Suppressor macrophage treated with lipopolysaccharide for 1 hour (primary cell): ENCODE results near the gene MED27.

ENCODE experiments used
- DNase-seq, 3 donors: peaks; one replicate each; pipeline ENCODE4 v3.0.0-alpha.2; 2020 to 2022

MED27 gene

DNA sequence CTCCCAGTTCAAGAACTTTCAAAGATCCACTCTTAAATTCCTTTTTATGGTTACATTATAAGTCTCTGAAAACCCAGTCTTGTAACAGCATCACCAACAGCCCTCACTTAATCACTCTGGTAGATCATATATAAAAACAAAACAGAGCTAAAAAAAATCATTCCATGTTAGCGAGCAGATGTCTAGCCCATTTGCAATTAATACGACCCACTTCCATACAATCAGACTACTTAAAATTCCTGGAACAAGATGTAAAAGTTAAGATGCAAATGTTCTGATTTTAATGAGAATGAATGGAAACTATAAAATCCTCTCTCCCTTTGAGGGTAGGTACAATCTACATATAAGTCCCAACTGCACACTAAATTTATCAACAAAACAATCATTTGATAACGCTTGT lies 167.0 kb downstream of the MED27 start:
- no peak for DNase-seq

GRCh38 chr9:131912069-131912468 lies 167.6 kb downstream of the MED27 start:
- DNase-seq: no peak

- DNase-seq: no peak
These were observed 169.1 kb downstream of the MED27 start for GRCh38 chr9:131910572-131910971.

- no peak for DNase-seq
These were observed 174.5 kb downstream of the MED27 start for GRCh38 chr9:131905144-131905543.

- DNase-seq: no peak
These were observed 180.1 kb downstream of the MED27 start for GRCh38 chr9:131899296-131900228.

DNA sequence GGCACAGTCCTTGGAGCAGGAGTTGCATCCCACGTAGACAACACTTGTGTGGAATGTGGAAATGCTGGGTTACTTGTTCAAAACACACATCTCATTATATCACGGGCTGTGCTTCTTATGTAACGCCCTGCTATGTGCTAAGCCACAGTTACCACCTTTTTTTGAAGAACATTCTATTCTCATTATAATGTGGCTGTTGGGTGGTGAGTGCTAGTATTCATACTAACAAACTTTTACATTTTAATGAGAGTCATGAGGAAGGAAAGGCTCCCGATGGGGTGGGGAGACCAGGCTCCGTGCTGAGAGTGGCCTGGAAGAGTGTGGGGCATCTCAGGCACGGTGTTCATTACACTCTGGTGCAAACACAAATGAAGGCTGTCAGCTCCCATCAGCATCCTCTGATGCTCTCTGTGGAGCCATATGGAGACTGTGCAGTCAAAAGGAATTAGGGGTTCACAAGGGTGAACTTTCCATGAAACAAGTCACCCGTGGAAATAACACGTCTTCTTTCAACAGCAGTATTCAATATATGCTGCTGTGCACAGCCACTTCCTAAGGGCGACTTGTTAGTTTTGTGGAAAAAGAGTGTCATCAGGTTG lies 186.7 kb downstream of the MED27 start:
- DNase-seq: no peak

GRCh38 chr9:131892162-131892707 lies 187.4 kb downstream of the MED27 start:
- no peak for DNase-seq

GRCh38 chr9:131891598-131891997 lies 188.1 kb downstream of the MED27 start:
- DNase-seq: no peak

- DNase-seq: no peak
These were observed 190.0 kb downstream of the MED27 start for GRCh38 chr9:131889437-131890251.

DNA sequence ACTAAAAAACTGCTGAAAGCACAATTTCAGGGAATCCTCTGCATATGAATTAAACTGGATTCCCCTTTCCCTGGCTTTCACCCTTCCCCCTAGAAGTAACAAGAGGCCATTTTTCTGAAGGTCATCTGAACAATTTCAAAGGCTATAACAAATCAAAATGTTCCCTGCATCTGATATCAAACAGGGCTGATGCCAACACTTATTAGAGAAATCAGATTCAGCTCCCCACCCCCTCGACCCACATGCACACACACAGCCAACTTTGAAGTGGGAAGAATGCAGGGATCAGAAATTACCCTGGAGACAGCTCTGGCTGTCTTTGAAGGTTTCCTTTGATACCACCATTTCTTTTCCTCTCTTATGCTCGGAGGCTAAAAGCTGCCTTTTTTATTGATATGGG lies 190.7 kb downstream of the MED27 start:
- DNase-seq: no peak

DNA sequence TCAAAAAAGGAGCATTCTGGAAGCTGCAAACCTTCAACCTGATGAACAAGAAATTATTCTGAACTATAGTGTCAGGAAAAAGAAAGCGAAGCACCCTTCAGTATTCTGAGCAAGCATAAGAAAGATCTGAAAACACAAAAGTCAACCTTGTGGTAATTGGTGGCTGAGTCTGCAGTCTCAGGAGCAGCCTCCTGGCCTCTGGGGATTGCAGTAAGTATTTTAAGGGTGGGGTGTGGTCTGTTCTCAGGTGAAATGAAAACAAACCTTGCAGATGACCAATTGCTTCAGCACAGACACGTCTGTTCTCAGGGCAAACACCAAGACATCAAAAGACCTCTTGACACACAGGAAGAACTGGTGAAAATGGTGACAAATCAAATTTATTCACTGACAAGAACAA lies 192.0 kb downstream of the MED27 start:
- no peak for DNase-seq

- DNase-seq: no peak
These were observed 192.8 kb downstream of the MED27 start for GRCh38 chr9:131886826-131887225.

DNA sequence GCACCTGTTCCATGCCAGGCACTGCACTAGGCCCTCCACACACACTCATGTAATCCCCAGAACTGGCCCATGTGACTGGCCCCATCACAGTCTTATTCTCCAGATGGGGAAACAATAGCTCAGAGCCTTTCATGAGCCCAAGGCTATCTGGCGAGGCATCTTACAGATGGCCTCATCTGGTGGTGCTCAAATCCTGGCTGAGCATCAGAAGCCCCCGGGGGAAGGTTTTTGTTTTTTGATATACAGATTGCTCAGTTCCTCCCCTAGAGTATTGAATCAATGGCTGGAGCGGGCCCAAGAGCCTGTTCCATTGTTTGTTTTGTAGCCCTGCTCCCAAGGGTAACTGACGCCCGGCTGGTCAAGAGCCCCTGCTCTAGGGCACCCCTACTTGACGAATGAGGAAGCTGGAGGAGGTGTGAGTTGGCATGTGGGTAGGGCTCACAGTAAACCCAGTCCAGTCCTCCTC lies 194.5 kb downstream of the MED27 start:
- no peak for DNase-seq

DNA sequence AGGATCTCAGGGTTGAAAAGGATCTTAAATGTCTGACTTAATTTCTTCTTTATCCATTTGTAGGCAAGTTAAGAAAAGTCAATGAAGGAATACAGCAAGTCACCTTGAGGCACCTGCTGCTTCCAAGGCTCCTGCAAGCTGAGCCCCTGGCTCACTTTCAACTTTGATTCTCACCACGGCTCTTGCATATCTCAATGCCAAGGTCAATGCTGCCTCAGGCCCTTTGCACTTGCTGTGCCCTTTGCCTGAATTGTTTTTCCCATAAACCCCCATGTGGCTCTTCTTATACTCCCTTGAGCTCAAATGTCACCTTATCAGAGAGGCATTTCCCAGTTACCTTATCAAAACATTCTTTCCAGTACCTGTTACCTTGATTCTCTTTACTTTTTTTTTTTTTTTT lies 195.4 kb downstream of the MED27 start:
- DNase-seq: no peak

GRCh38 chr9:131880833-131881583 lies 198.7 kb downstream of the MED27 start:
- no peak for DNase-seq

DNA sequence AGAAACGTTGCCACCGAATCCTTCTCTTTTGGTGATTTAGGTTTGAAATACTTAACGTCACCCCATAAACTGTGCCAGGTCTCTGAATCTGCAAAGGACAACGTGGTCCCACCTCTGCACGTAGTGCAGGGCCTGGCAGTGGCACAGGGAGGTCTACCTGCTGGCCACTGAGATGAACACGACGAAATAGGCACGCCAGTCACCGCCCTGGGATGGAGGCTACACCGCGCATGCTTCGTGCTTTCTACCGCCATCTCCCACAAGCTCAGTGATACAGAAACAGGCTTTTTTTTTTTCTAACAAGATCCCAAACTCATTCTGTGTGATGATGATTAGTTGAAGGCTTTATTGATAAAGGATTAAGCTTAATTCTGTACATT lies 199.8 kb downstream of the MED27 start:
- DNase-seq: no peak

- no peak for DNase-seq
These were observed 200.3 kb downstream of the MED27 start for GRCh38 chr9:131879181-131879910.

GRCh38 chr9:131876486-131876885 lies 203.2 kb downstream of the MED27 start:
- DNase-seq: no peak

GRCh38 chr9:131875828-131876485 lies 203.7 kb downstream of the MED27 start:
- DNase-seq: no peak

- DNase-seq: no peak
These were observed 204.6 kb downstream of the MED27 start for GRCh38 chr9:131874916-131875670.
